Measurements from ENCODE around the gene NIFK.
"Not testable (repeated sequence)": the region's sequence is repeated elsewhere in the genome, so short reads cannot be mapped to it uniquely, and the experiment has no call there.

The NIFK gene

DNA sequence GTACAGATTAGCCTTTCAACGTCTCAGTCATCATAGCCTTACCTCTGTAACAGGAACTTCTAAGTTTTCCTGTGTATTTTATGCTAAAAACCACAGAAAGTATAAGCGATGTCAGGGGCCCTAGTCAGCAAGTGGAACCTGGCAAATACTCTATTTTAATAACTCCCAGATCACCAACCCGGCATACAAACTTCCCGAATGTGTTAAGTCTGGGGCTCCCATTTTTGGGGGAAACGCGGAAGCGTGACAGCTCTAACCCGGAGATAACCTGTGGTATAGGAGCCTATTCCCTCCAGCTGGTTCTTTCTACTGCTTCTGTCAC, 574 bp downstream of the NIFK start:
- no peaks in the 10 kb centered on the region for H3K27me3 ChIP-seq
- no peaks in the 10 kb centered on the region for H3K9me3 ChIP-seq
- peaks cover 19% of the 10 kb centered on the region for H3K36me3 ChIP-seq
- no peaks in the 10 kb centered on the region for H3K4me1 ChIP-seq
- DNase-seq: no peak
- TF ChIP-seq, protein P1, sequence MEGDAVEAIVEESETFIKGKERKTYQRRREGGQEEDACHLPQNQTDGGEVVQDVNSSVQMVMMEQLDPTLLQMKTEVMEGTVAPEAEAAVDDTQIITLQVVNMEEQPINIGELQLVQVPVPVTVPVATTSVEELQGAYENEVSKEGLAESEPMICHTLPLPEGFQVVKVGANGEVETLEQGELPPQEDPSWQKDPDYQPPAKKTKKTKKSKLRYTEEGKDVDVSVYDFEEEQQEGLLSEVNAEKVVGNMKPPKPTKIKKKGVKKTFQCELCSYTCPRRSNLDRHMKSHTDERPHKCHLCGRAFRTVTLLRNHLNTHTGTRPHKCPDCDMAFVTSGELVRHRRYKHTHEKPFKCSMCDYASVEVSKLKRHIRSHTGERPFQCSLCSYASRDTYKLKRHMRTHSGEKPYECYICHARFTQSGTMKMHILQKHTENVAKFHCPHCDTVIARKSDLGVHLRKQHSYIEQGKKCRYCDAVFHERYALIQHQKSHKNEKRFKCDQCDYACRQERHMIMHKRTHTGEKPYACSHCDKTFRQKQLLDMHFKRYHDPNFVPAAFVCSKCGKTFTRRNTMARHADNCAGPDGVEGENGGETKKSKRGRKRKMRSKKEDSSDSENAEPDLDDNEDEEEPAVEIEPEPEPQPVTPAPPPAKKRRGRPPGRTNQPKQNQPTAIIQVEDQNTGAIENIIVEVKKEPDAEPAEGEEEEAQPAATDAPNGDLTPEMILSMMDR (IDR thresholded peaks at IDR 0.05; ENCODE audit: low read depth, low read length): no peak
- H3K4me3 ChIP-seq (ENCODE audit: low read depth, low read length): peak overlapping the region; percentile 96

DNA sequence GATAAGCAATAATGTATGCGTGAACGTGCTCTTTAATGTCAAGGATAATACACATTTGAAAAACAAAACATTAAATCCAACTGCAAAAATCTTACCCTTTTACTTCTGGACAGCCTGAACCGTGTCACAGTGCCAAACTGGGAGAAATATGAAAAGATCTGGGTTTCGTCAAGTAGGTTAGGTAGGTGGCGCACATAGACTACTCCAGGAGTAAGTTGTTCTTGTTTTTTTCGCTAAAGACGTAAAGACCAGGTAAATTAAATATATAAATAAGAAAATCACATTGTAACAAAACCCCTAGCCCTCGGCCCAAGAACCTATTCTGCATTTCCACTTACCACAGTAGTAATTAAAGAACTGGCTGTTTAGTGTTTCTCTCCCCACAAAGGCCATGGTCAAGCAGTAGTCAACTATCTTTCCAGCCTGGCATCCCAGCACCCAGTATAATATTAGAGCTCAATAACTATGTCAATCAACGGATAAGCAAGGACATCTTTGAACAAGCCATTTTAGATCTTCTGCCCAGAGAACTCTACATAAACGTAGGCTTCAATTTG, 1.1 kb downstream of the NIFK start:
- H3K4me3 ChIP-seq (ENCODE audit: low read depth, low read length): peak overlapping the region; percentile 96
- DNase-seq: no peak
- TF ChIP-seq, protein P1 (IDR thresholded peaks at IDR 0.05; ENCODE audit: low read depth, low read length): peak; percentile 15; the same call in 1 of the 2 replicates
- no peaks in the 10 kb centered on the region for H3K4me1 ChIP-seq
- H3K9me3 ChIP-seq: no peaks in the 10 kb centered on the region
- no peaks in the 10 kb centered on the region for H3K27me3 ChIP-seq
- H3K36me3 ChIP-seq: peaks cover 21% of the 10 kb centered on the region

DNA sequence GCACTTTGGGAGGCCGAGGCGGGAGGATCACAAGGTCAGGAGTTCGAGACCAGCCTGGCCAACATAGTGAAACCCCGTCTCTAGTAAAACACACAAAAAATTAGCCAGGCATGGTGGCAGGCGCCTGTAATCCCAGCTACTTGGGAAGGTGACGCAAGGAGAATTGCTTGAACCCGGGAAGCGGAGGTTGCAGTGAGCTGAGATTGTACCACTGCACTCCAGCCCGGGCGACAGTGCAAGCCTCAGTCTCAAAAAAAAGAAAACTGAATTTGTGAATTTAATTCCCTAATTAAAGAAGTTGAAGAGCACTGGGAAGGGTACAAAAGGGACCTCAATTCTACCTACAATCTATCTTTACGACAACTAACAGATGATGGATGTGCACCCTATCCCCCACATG, 2.1 kb downstream of the NIFK start:
- not testable (repeated sequence) for DNase-seq; H3K4me3 ChIP-seq (ENCODE audit: low read depth, low read length); H3K4me1 ChIP-seq; H3K27me3 ChIP-seq; H3K9me3 ChIP-seq
- peaks cover 28% of the 10 kb centered on the region for H3K36me3 ChIP-seq

DNA sequence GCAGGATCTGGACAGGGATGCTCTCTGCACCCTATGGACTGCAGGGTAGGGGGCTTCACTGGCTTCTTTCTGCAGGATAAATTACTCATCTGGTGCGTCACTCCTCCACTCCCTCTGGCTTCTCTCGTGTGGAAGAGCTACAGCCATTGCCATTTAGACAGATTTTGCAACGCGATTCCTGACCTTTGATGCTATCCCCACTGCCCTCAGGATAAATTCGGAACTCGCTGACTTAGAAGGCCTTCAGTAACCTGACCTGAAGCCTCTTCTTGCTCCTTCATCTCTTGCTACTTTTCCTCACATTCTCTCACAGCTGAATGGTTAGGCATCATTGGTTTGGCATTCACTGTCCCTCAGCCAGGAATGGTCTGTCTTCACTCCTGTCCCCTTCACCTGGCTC, 5.3 kb downstream of the NIFK start:
- Histone ChIP-seq H3K4me1 (no peaks in the 10 kb centered on the region), H3K36me3 (peaks cover 38% of the 10 kb centered on the region), H3K9me3 (no peaks in the 10 kb centered on the region), H3K4me3 (ENCODE audit: low read depth, low read length) (no peak overlapping the region), H3K27me3 (no peaks in the 10 kb centered on the region)
- TF ChIP-seq, protein P1 (IDR thresholded peaks at IDR 0.05; ENCODE audit: low read depth, low read length): no peak
- no peak for DNase-seq

DNA sequence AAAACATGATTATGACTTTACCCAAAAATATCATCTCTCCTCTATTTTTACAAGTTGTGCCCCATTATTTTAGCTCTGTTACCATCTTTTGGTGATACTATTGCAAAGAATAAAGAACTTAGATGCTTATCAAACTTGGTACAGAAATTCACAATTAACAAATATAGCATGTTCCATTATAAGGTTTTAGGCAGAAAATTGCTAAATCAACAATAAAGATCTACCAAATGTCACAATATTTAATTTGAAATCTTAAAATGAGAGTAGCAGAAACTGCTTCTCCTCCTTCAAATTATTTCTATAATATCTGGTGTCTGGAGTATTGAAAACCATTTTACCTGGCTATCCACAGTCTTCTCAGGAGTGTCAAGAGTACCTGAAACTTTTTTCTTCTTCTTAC, 8.7 kb downstream of the NIFK start:
- no peak overlapping the region for H3K4me3 ChIP-seq (ENCODE audit: low read depth, low read length)
- no peaks in the 10 kb centered on the region for H3K4me1 ChIP-seq
- peaks cover 27% of the 10 kb centered on the region for H3K36me3 ChIP-seq
- DNase-seq: no peak
- no peaks in the 10 kb centered on the region for H3K9me3 ChIP-seq
- no peaks in the 10 kb centered on the region for H3K27me3 ChIP-seq
- TF ChIP-seq, protein P1 (IDR thresholded peaks at IDR 0.05; ENCODE audit: low read depth, low read length): no peak

DNA sequence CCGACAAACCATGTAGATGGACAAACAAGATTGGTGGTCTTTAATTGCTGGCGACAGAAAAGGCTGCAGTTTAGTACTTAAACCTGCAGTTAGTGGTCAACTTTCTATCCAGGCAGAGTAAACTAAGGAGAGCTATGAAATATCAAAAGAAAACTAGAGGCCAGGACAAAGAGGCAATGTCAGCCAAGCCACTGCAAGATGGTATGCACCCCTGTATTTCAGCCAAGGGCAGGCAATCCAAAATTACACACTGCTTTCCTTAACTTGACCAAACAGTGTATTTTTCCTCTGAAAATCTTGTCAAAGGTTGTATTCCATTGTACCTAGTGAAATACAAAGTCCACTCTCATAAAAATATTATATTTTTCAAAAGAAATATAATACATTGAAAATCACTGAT, 9.3 kb downstream of the NIFK start:
- TF ChIP-seq, protein P1 (IDR thresholded peaks at IDR 0.05; ENCODE audit: low read depth, low read length): no peak
- peaks cover 24% of the 10 kb centered on the region for H3K36me3 ChIP-seq
- no peaks in the 10 kb centered on the region for H3K4me1 ChIP-seq
- DNase-seq: no peak
- H3K9me3 ChIP-seq: no peaks in the 10 kb centered on the region
- H3K4me3 ChIP-seq (ENCODE audit: low read depth, low read length): no peak overlapping the region
- H3K27me3 ChIP-seq: no peaks in the 10 kb centered on the region

DNA sequence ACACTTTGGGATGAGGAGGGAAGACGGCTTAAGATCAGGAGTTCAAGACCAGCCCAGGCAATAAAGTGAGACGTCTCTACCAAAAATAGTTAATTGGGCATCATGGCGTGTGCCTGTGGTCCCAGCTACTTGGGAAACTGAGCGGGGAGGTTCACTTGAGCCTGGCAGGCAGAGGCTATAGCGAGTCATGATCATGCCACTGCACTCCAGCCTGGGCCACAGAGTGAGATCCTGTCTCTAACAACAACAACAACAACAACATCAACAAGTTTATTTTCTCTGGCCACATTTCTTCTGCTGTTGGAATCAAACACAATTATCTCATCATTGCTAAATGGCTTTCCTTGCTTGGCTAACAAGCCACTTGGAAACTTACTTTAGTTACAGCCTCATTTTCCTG, 13.4 kb downstream of the NIFK start:
- H3K4me1 ChIP-seq: no peaks in the 10 kb centered on the region
- DNase-seq: no peak
- H3K9me3 ChIP-seq: no peaks in the 10 kb centered on the region
- H3K27me3 ChIP-seq: no peaks in the 10 kb centered on the region
- peaks cover 3% of the 10 kb centered on the region; the same call in 1 of the 2 replicates for H3K36me3 ChIP-seq
- H3K4me3 ChIP-seq (ENCODE audit: low read depth, low read length): no peak overlapping the region
- TF ChIP-seq, protein P1 (IDR thresholded peaks at IDR 0.05; ENCODE audit: low read depth, low read length): no peak
